Neuronal stem cell (in vitro differentiated cells): ENCODE measurements around the gene RRAS.

ENCODE experiments used
- DNase-seq: peaks from one replicate; pipeline ENCODE4 v3.0.0-alpha.2; 2013; ENCODE audit warnings: low spot score
- H2AFZ ChIP-seq: one replicate; pipeline ENCODE4 v1.6.1; 2013; ENCODE audit warnings: mild to moderate bottlenecking, low read length, inconsistent platforms
- H2AK5ac ChIP-seq: 2 replicates; pipeline ENCODE4 v1.6.1; 2013; ENCODE audit warnings: low read depth, mild to moderate bottlenecking, inconsistent platforms, low read length, moderate library complexity, mixed read lengths
- H2BK120ac ChIP-seq: 2 replicates; pipeline ENCODE4 v1.6.1; 2013; ENCODE audit warnings: low read depth, mild to moderate bottlenecking, inconsistent platforms, low read length, moderate library complexity, mixed read lengths
- H2BK12ac ChIP-seq: one replicate; pipeline ENCODE4 v1.6.1; 2013; ENCODE audit warnings: low read length, inconsistent platforms
- H2BK15ac ChIP-seq: 2 replicates; pipeline ENCODE4 v1.6.1; 2013; ENCODE audit warnings: mild to moderate bottlenecking, low read length, inconsistent platforms, mixed read lengths
- H2BK5ac ChIP-seq: one replicate; pipeline ENCODE4 v1.6.1; 2013; ENCODE audit warnings: inconsistent platforms, mild to moderate bottlenecking, low read length, moderate library complexity
- H3K14ac ChIP-seq: one replicate; pipeline ENCODE4 v1.6.1; 2013; ENCODE audit warnings: low read length, inconsistent platforms
- H3K18ac ChIP-seq: 2 replicates; pipeline ENCODE4 v1.6.1; 2013; ENCODE audit warnings: low read length, inconsistent platforms
- H3K23ac ChIP-seq: 2 replicates; pipeline ENCODE4 v1.6.1; 2013; ENCODE audit warnings: low read depth, mild to moderate bottlenecking, mixed read lengths, low read length, inconsistent platforms; ENCODE audit not compliant: poor library complexity
- H3K27ac ChIP-seq: replicated peaks from 3 replicates; pipeline ENCODE4 v1.5.1; 2013; ENCODE audit warnings: low read length, inconsistent platforms
- H3K27me3 ChIP-seq, 3 experiments: 2 replicates each; pipeline ENCODE4 v1.6.1; 2013; ENCODE audit warnings: low read length in 3 of 3, mild to moderate bottlenecking in 2 of 3, inconsistent platforms in 1 of 3, low read depth in 1 of 3, mixed read lengths in 1 of 3, moderate library complexity in 1 of 3; ENCODE audit not compliant: control insufficient read depth in 3 of 3, insufficient read depth in 3 of 3
- H3K36me3 ChIP-seq, 2 donors: replicated peaks in 1 of 2; 2 replicates each; pipeline ENCODE4 v1.6.1; 2013; ENCODE audit warnings: low read length in 2 of 2; ENCODE audit not compliant: control insufficient read depth in 2 of 2, insufficient read depth in 2 of 2
- H3K4ac ChIP-seq: 2 replicates; pipeline ENCODE4 v1.6.1; 2013; ENCODE audit warnings: inconsistent platforms, mild to moderate bottlenecking, low read length, moderate library complexity
- H3K4me1 ChIP-seq, 2 donors: 1 replicate in 1 of 2; 2 replicates in 1 of 2; pipeline ENCODE4 v1.6.1; 2013; ENCODE audit warnings: low read length in 2 of 2, low read depth in 1 of 2; ENCODE audit not compliant: control insufficient read depth in 2 of 2, insufficient read depth in 1 of 2
- H3K4me2 ChIP-seq: one replicate; pipeline ENCODE4 v1.6.1; 2013; ENCODE audit warnings: mild to moderate bottlenecking, low read length, inconsistent platforms; ENCODE audit not compliant: insufficient read depth, poor library complexity, severe bottlenecking
- H3K4me3 ChIP-seq, 2 donors: 2 replicates each; pipeline ENCODE4 v1.5.1; 2013; ENCODE audit warnings: low read length in 2 of 2, mild to moderate bottlenecking in 2 of 2, inconsistent platforms in 1 of 2, moderate library complexity in 1 of 2
- H3K79me1 ChIP-seq: one replicate; pipeline ENCODE4 v1.6.1; 2013; ENCODE audit warnings: low read depth, mild to moderate bottlenecking, inconsistent platforms, low read length, moderate library complexity
- H3K9ac ChIP-seq: one replicate; pipeline ENCODE4 v1.6.1; 2013; ENCODE audit warnings: mild to moderate bottlenecking, low read depth, low read length, inconsistent platforms; ENCODE audit not compliant: poor library complexity
- H3K9me3 ChIP-seq, 2 donors: replicated peaks in 1 of 2; 2 replicates each; pipeline versions ENCODE3 to v1.6.1; 2013; ENCODE audit warnings: low read length in 2 of 2, mild to moderate bottlenecking in 2 of 2, inconsistent platforms in 1 of 2, low read depth in 1 of 2, mixed read lengths in 1 of 2, moderate library complexity in 1 of 2; ENCODE audit not compliant: control insufficient read depth in 2 of 2, insufficient read depth in 1 of 2
- H4K8ac ChIP-seq: one replicate; pipeline ENCODE4 v1.6.1; 2013; ENCODE audit warnings: low read depth, mild to moderate bottlenecking, inconsistent platforms, low read length, moderate library complexity
- H4K91ac ChIP-seq: one replicate; pipeline ENCODE4 v1.6.1; 2013; ENCODE audit warnings: low read length, low read depth, mild to moderate bottlenecking, inconsistent platforms; ENCODE audit not compliant: poor library complexity
- WGBS, 2 donors: extraction: QIAGEN DNeasy Blood & Tissue Kit; methylation state at CpG; one replicate each; pipeline ENCODE4 v1.1.7; 2013; ENCODE audit warnings: missing lambda C conversion rate in 2 of 2, mixed read lengths in 1 of 2; ENCODE audit not compliant: insufficient read length in 2 of 2, insufficient replicate concordance in 1 of 2; ENCODE audit errors: extremely low coverage in 2 of 2; 5-methylcytosine and 5-hydroxymethylcytosine counted together

RRAS gene

GRCh38 chr19:49681830-49682229, 41.9 kb upstream of the RRAS start:
- WGBS, 2 donors, result no CpG with 5 or more reads among the region's 19 CpGs
- no peak overlapping the region for H2AK5ac ChIP-seq
- H4K91ac ChIP-seq, result no peak overlapping the region
- H3K4ac ChIP-seq, result no peak overlapping the region
- no peak overlapping the region for H2BK15ac ChIP-seq
- H3K4me1 ChIP-seq, result peaks cover 19 to 22% of the 10 kb centered on the region in 2 donors
- H3K4me3 ChIP-seq, result no peak overlapping the region
- no peak overlapping the region for H2BK5ac ChIP-seq
- no peak overlapping the region for H2AFZ ChIP-seq
- no peak overlapping the region for H3K18ac ChIP-seq
- no peak overlapping the region for H3K9ac ChIP-seq
- H3K9me3 ChIP-seq, result no peaks in the 10 kb centered on the region
- H3K4me2 ChIP-seq, result no peak overlapping the region
- no peak overlapping the region for H4K8ac ChIP-seq
- H3K27ac ChIP-seq, result no peak overlapping the region
- H3K79me1 ChIP-seq, result peaks cover 21% of the 10 kb centered on the region
- DNase-seq, result no peak
- no peaks in the 10 kb centered on the region for H3K27me3 ChIP-seq
- no peak overlapping the region for H3K23ac ChIP-seq
- no peak overlapping the region for H2BK120ac ChIP-seq
- H2BK12ac ChIP-seq, result no peak overlapping the region
- H3K36me3 ChIP-seq, result peaks cover 44 to 71% of the 10 kb centered on the region in 2 donors
- H3K14ac ChIP-seq, result no peak overlapping the region

GRCh38 chr19:49680421-49681351, 40.7 kb upstream of the RRAS start:
- H2BK5ac ChIP-seq, result peak overlapping the region; percentile 84
- H2AFZ ChIP-seq, result no peak overlapping the region
- no CpG with 5 or more reads among the region's 40 CpGs for WGBS, 2 donors
- H2AK5ac ChIP-seq, result peak overlapping the region; percentile 76
- H3K27me3 ChIP-seq, result no peaks in the 10 kb centered on the region
- no peak overlapping the region for H4K8ac ChIP-seq
- H3K4ac ChIP-seq, result no peak overlapping the region
- H3K14ac ChIP-seq, result no peak overlapping the region
- peaks cover 21% of the 10 kb centered on the region for H3K79me1 ChIP-seq
- peak overlapping the region; percentile 92 for H3K18ac ChIP-seq
- H3K4me1 ChIP-seq, result peaks cover 17 to 21% of the 10 kb centered on the region in 2 donors
- no peak overlapping the region for H3K9ac ChIP-seq
- no peak overlapping the region for H2BK120ac ChIP-seq
- H4K91ac ChIP-seq, result no peak overlapping the region
- H3K9me3 ChIP-seq, result no peaks in the 10 kb centered on the region
- H3K27ac ChIP-seq, result peak overlapping the region; percentile 81
- H3K36me3 ChIP-seq, result peaks cover 37 to 61% of the 10 kb centered on the region in 2 donors
- H3K23ac ChIP-seq, result peak overlapping the region; percentile 80
- peak overlapping the region; percentile 45 for H2BK15ac ChIP-seq
- peak; percentile 97 for DNase-seq
- H3K4me2 ChIP-seq, result peak overlapping the region; percentile 76
- H2BK12ac ChIP-seq, result no peak overlapping the region
- peak overlapping the region; percentile 2 to 16 for H3K4me3 ChIP-seq

- H3K36me3 ChIP-seq, result peaks cover 30 to 53% of the 10 kb centered on the region in 2 donors
- H3K9me3 ChIP-seq, result no peaks in the 10 kb centered on the region
- H2AFZ ChIP-seq, result no peak overlapping the region
- no peak overlapping the region for H2BK12ac ChIP-seq
- H2BK5ac ChIP-seq, result peak overlapping the region; percentile 84
- H3K4me2 ChIP-seq, result peak overlapping the region; percentile 76
- no peak overlapping the region for H4K8ac ChIP-seq
- H3K27me3 ChIP-seq, result no peaks in the 10 kb centered on the region
- H3K4me3 ChIP-seq, result peak overlapping the region in 1 of 2 donors; percentile 16
- H3K79me1 ChIP-seq, result peaks cover 21% of the 10 kb centered on the region
- peaks cover 17 to 21% of the 10 kb centered on the region in 2 donors for H3K4me1 ChIP-seq
- H2AK5ac ChIP-seq, result peak overlapping the region; percentile 76
- DNase-seq, result no peak
- no peak overlapping the region for H4K91ac ChIP-seq
- no peak overlapping the region for H3K14ac ChIP-seq
- H3K4ac ChIP-seq, result no peak overlapping the region
- no peak overlapping the region for H2BK120ac ChIP-seq
- peak overlapping the region; percentile 45 for H2BK15ac ChIP-seq
- peak overlapping the region; percentile 81 for H3K27ac ChIP-seq
- peak overlapping the region; percentile 92 for H3K18ac ChIP-seq
- no CpG with 5 or more reads among the region's 10 CpGs for WGBS, 2 donors
- peak overlapping the region; percentile 72 for H3K9ac ChIP-seq
- peak overlapping the region; percentile 80 for H3K23ac ChIP-seq
Measured at GRCh38 chr19:49679771-49680413, 39.9 kb upstream of the RRAS start.
